Measurements from ENCODE around the gene PCDHB12.
"Not testable (repeated sequence)": the region's sequence is repeated elsewhere in the genome, so short reads cannot be mapped to it uniquely, and the experiment has no call there.

GRCh38 chr5:141179371-141179770 lies 29.1 kb upstream of the PCDHB12 start:
- TF ChIP-seq, protein P1, sequence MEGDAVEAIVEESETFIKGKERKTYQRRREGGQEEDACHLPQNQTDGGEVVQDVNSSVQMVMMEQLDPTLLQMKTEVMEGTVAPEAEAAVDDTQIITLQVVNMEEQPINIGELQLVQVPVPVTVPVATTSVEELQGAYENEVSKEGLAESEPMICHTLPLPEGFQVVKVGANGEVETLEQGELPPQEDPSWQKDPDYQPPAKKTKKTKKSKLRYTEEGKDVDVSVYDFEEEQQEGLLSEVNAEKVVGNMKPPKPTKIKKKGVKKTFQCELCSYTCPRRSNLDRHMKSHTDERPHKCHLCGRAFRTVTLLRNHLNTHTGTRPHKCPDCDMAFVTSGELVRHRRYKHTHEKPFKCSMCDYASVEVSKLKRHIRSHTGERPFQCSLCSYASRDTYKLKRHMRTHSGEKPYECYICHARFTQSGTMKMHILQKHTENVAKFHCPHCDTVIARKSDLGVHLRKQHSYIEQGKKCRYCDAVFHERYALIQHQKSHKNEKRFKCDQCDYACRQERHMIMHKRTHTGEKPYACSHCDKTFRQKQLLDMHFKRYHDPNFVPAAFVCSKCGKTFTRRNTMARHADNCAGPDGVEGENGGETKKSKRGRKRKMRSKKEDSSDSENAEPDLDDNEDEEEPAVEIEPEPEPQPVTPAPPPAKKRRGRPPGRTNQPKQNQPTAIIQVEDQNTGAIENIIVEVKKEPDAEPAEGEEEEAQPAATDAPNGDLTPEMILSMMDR (conservative IDR thresholded peaks at IDR 0.05; ENCODE audit: low read depth, low read length): not testable (repeated sequence)
- TF ChIP-seq EZH2 (IDR thresholded peaks at IDR 0.05; ENCODE audit: borderline replicate concordance, low read depth, low read length, poor library complexity, severe bottlenecking): not testable (repeated sequence)
